H9 (cell line): ENCODE results near the gene MAP3K21. TPM values are rescaled to one million over a fixed set of nuclear protein-coding genes. Genes with fewer than 3 reads are reported as not detected.

Experiments used
- DNase-seq: peaks from one replicate; pipeline ENCODE4 v3.0.0-alpha.2; 2017
- H2AFZ ChIP-seq: one replicate; pipeline ENCODE4 v1.6.1; 2013; ENCODE audit warnings: mild to moderate bottlenecking, low read length, control low read depth, moderate library complexity
- H2AK5ac ChIP-seq: 2 replicates; pipeline ENCODE4 v1.6.1; 2013; ENCODE audit warnings: low read length, control low read depth, mixed read lengths; ENCODE audit not compliant: insufficient read length
- H2BK120ac ChIP-seq: one replicate; pipeline ENCODE4 v1.6.1; 2013; ENCODE audit warnings: low read depth, mild to moderate bottlenecking, low read length, control low read depth, inconsistent platforms; ENCODE audit not compliant: poor library complexity, severe bottlenecking
- H2BK12ac ChIP-seq: 2 replicates; pipeline ENCODE4 v1.6.1; 2013; ENCODE audit warnings: low read length, control low read depth, mixed read lengths, low read depth; ENCODE audit not compliant: insufficient read length
- H2BK15ac ChIP-seq: 2 replicates; pipeline ENCODE4 v1.6.1; 2013; ENCODE audit warnings: low read depth, low read length, control low read depth
- H2BK20ac ChIP-seq: one replicate; pipeline ENCODE4 v1.6.1; 2013; ENCODE audit warnings: low read depth, mild to moderate bottlenecking, low read length, control low read depth, inconsistent platforms; ENCODE audit not compliant: poor library complexity, severe bottlenecking
- H2BK5ac ChIP-seq: 2 replicates; pipeline ENCODE4 v1.6.1; 2013; ENCODE audit warnings: low read length, control low read depth, mixed read lengths; ENCODE audit not compliant: insufficient read length
- H3K14ac ChIP-seq: 2 replicates; pipeline ENCODE4 v1.6.1; 2013; ENCODE audit warnings: low read length, control low read depth; ENCODE audit not compliant: insufficient read depth
- H3K18ac ChIP-seq: 2 replicates; pipeline ENCODE4 v1.6.1; 2013; ENCODE audit warnings: low read depth, mild to moderate bottlenecking, mixed read lengths, low read length, control low read depth; ENCODE audit not compliant: insufficient read length
- H3K23ac ChIP-seq: 2 replicates; pipeline ENCODE4 v1.6.1; 2013; ENCODE audit warnings: low read length, control low read depth, mixed read lengths, low read depth; ENCODE audit not compliant: insufficient read length
- H3K23me2 ChIP-seq: 2 replicates; pipeline ENCODE4 v1.6.1; 2013; ENCODE audit warnings: low read depth, mild to moderate bottlenecking, mixed read lengths, low read length, control low read depth; ENCODE audit not compliant: insufficient read length, poor library complexity, severe bottlenecking
- H3K27ac ChIP-seq: 2 replicates; pipeline ENCODE4 v1.5.1; 2013; ENCODE audit warnings: low read length, control low read depth, mixed read lengths, low read depth; ENCODE audit not compliant: insufficient read length
- H3K27me3 ChIP-seq: 2 replicates; pipeline ENCODE4 v1.6.1; 2013; ENCODE audit warnings: low read length, control low read depth, inconsistent platforms; ENCODE audit not compliant: insufficient read depth
- H3K4ac ChIP-seq: 2 replicates; pipeline ENCODE4 v1.6.1; 2013; ENCODE audit warnings: low read depth, mild to moderate bottlenecking, control low read depth, inconsistent platforms, low read length, moderate library complexity
- H3K4me1 ChIP-seq: 2 replicates; pipeline ENCODE4 v1.6.1; 2013; ENCODE audit warnings: low read length, control low read depth, inconsistent platforms; ENCODE audit not compliant: insufficient read depth
- H3K4me2 ChIP-seq: 2 replicates; pipeline ENCODE4 v1.6.1; 2013; ENCODE audit warnings: low read length, control low read depth, mixed read lengths; ENCODE audit not compliant: insufficient read length, insufficient read depth
- H3K56ac ChIP-seq: 2 replicates; pipeline ENCODE4 v1.6.1; 2013; ENCODE audit warnings: low read depth, mild to moderate bottlenecking, mixed read lengths, low read length, control low read depth; ENCODE audit not compliant: insufficient read length
- H3K79me1 ChIP-seq: 2 replicates; pipeline ENCODE4 v1.6.1; 2013; ENCODE audit warnings: low read depth, mild to moderate bottlenecking, moderate library complexity, low read length, control low read depth, inconsistent platforms; ENCODE audit not compliant: insufficient read depth, poor library complexity, severe bottlenecking
- H3K79me2 ChIP-seq: 2 replicates; pipeline ENCODE4 v1.6.1; 2013; ENCODE audit warnings: low read length, control low read depth, inconsistent platforms; ENCODE audit not compliant: insufficient read depth
- H3K9ac ChIP-seq: 2 replicates; pipeline ENCODE4 v1.6.1; 2013; ENCODE audit warnings: low read length, control low read depth, mixed read lengths; ENCODE audit not compliant: insufficient read length; ENCODE audit errors: extremely low read depth
- H3K9me3 ChIP-seq: one replicate; pipeline ENCODE4 v1.6.1; 2013; ENCODE audit warnings: low read depth, low read length, inconsistent platforms; ENCODE audit not compliant: control insufficient read depth
- H3T11ph ChIP-seq: one replicate; pipeline ENCODE4 v1.6.1; 2013; ENCODE audit warnings: mild to moderate bottlenecking, low read length, control low read depth, inconsistent platforms
- H4K20me1 ChIP-seq: one replicate; pipeline ENCODE4 v1.6.1; 2013; ENCODE audit not compliant: control insufficient read depth, insufficient read length, insufficient read depth
- H4K5ac ChIP-seq: 2 replicates; pipeline ENCODE4 v1.6.1; 2013; ENCODE audit warnings: low read depth, mild to moderate bottlenecking, mixed read lengths, low read length, control low read depth; ENCODE audit not compliant: insufficient read length
- H4K8ac ChIP-seq: replicated peaks from 2 replicates; pipeline ENCODE4 v1.6.1; 2013; ENCODE audit warnings: low read length, control low read depth, mixed read lengths, low read depth; ENCODE audit not compliant: insufficient read length
- H4K91ac ChIP-seq: 2 replicates; pipeline ENCODE4 v1.6.1; 2013; ENCODE audit warnings: low read depth, mild to moderate bottlenecking, moderate library complexity, mixed read lengths, low read length, control low read depth; ENCODE audit not compliant: insufficient read length
- H3K27ac Mint-ChIP-seq, 3 experiments: 2 replicates in 2 of 3; 3 replicates in 1 of 3; pipeline ENCODE4 v1.8.0; 2020 to 2021; ENCODE audit warnings: mixed read lengths in 3 of 3, mild to moderate bottlenecking in 1 of 3, moderate library complexity in 1 of 3
- H3K27me3 Mint-ChIP-seq: 2 replicates; pipeline ENCODE4 v1.8.0; 2021; ENCODE audit warnings: low read depth, mild to moderate bottlenecking, moderate library complexity, mixed read lengths
- H3K36me3 Mint-ChIP-seq, 3 experiments: 2 replicates in 2 of 3; 3 replicates in 1 of 3; pipeline ENCODE4 v1.8.0; 2020 to 2021; ENCODE audit warnings: low read depth in 3 of 3, mixed read lengths in 3 of 3; ENCODE audit not compliant: insufficient read depth in 1 of 3
- H3K4me1 Mint-ChIP-seq, 2 experiments: 2 replicates each; pipeline ENCODE4 v1.8.0; 2020; ENCODE audit warnings: mixed read lengths in 2 of 2
- H3K4me3 Mint-ChIP-seq, 2 experiments: 2 replicates in 1 of 2; 3 replicates in 1 of 2; pipeline ENCODE4 v1.8.0; 2020 to 2021; ENCODE audit warnings: mild to moderate bottlenecking in 2 of 2, mixed read lengths in 2 of 2, moderate library complexity in 1 of 2
- H3K9me3 Mint-ChIP-seq, 2 experiments: 2 replicates in 1 of 2; 3 replicates in 1 of 2; pipeline ENCODE4 v1.8.0; 2020; ENCODE audit warnings: mild to moderate bottlenecking in 2 of 2, mixed read lengths in 2 of 2, moderate library complexity in 1 of 2
- WGBS: extraction: QIAGEN DNeasy Blood & Tissue Kit; methylation state at CpG from one replicate; pipeline ENCODE4 v1.1.7; 2013; ENCODE audit warnings: missing lambda C conversion rate, low lambda C conversion rate, mixed read lengths; ENCODE audit not compliant: insufficient read length; ENCODE audit errors: extremely low coverage; 5-methylcytosine and 5-hydroxymethylcytosine counted together
- total RNA-seq: library from RNA; stranded (reverse); gene quantifications from 2 replicates; pipeline ENCODE4 v1.2.1, GENCODE V29; 2021
- TF ChIP-seq, protein P1 (sequence below): fragments of 200-600 bp; sonication (generic); conservative IDR thresholded peaks from 3 replicates; pipeline ENCODE4 v1.8.0; 2021; ENCODE audit warnings: antibody characterized with exemption, mild to moderate bottlenecking

MAP3K21 gene
- total RNA-seq, 1 experiment from 2014 or later = 11.7 TPM

DNA sequence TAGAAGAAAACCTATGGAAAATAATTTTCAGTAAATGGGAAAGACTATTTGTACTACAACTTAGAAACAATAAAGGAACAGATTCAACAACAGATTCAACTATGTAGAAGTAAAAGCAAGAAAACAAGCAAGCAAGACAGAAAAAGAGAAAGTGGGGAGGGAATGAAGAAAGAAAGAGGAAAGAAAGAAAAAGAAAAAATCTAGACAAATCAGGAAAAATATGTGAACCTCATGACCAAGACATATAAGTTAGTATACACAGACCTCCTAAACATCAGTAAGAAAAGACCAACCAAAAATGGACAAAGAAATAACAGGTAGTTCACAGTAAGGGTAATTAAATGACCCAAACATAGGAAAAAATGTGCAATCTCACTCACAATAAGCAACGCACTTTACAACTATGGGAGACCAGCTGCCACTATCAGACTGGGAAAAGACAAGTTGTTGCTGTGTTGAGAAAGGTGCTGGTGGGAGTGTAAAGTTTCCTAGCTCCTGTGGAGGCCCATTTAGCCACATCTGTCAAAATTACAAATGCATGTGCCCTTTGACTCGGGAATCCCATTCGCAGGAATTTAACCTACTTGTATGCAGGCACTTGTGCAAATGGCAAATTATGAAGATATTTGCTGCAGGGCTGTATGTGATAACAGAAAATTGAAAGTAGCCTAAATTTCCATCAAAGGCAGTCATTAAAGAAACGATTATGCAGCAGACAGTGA is 13.9 kb upstream of the MAP3K21 start:
- no peaks in the 10 kb centered on the region; the same call in 1 of the 2 replicates for H3K4me1 ChIP-seq
- H2BK120ac ChIP-seq = no peak overlapping the region
- no peak overlapping the region for H3K4me2 ChIP-seq
- Mint-ChIP-seq H3K36me3 (no peaks in the 10 kb centered on the region), H3K27ac (no peak overlapping the region; a peak in 1 of 7 replicates), H3K4me3 (no peak overlapping the region), H3K27me3 (no peaks in the 10 kb centered on the region), H3K9me3 (no peaks in the 10 kb centered on the region), H3K4me1 (peaks cover 4 to 5% of the 10 kb centered on the region in 2 experiments; a peak in 3 of 4 replicates)
- WGBS = no CpG with 5 or more reads among the region's 4 CpGs
- DNase-seq = no peak
- H3K4ac ChIP-seq = no peak overlapping the region
- no peak overlapping the region for H3K27ac ChIP-seq
- H2BK20ac ChIP-seq = no peak overlapping the region
- H3K14ac ChIP-seq = no peak overlapping the region; the same call in 1 of the 2 replicates
- H3T11ph ChIP-seq = no peak overlapping the region
- H4K5ac ChIP-seq = no peak overlapping the region
- no peak overlapping the region for H2BK12ac ChIP-seq
- no peak overlapping the region for H4K91ac ChIP-seq
- no peaks in the 10 kb centered on the region for H3K27me3 ChIP-seq
- H2AFZ ChIP-seq = no peak overlapping the region
- H3K18ac ChIP-seq = no peak overlapping the region
- H3K9ac ChIP-seq = no peak overlapping the region
- TF ChIP-seq, protein P1, sequence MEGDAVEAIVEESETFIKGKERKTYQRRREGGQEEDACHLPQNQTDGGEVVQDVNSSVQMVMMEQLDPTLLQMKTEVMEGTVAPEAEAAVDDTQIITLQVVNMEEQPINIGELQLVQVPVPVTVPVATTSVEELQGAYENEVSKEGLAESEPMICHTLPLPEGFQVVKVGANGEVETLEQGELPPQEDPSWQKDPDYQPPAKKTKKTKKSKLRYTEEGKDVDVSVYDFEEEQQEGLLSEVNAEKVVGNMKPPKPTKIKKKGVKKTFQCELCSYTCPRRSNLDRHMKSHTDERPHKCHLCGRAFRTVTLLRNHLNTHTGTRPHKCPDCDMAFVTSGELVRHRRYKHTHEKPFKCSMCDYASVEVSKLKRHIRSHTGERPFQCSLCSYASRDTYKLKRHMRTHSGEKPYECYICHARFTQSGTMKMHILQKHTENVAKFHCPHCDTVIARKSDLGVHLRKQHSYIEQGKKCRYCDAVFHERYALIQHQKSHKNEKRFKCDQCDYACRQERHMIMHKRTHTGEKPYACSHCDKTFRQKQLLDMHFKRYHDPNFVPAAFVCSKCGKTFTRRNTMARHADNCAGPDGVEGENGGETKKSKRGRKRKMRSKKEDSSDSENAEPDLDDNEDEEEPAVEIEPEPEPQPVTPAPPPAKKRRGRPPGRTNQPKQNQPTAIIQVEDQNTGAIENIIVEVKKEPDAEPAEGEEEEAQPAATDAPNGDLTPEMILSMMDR = no peak
- H2BK5ac ChIP-seq = no peak overlapping the region
- H3K79me1 ChIP-seq = no peaks in the 10 kb centered on the region
- H2AK5ac ChIP-seq = no peak overlapping the region
- H4K8ac ChIP-seq = no peak overlapping the region
- no peak overlapping the region for H3K23ac ChIP-seq
- H3K56ac ChIP-seq = no peak overlapping the region
- no peaks in the 10 kb centered on the region for H3K9me3 ChIP-seq
- H2BK15ac ChIP-seq = no peak overlapping the region
- no peaks in the 10 kb centered on the region for H3K23me2 ChIP-seq
- no peaks in the 10 kb centered on the region for H4K20me1 ChIP-seq
- no peaks in the 10 kb centered on the region for H3K79me2 ChIP-seq
